ENCODE results near the gene ATP1A1. TPM values are rescaled to one million over a fixed set of nuclear protein-coding genes. Genes with fewer than 3 reads are reported as not detected.

The ATP1A1 gene
- total and polyA plus RNA-seq, 2 donors (not counting 1 experiment from before 2014, with no cell fraction given) = 58.9 to 107 TPM

- 100% methylated on average over 1 of the region's 3 CpGs for whole genome bisulfite sequencing (ENCODE audit: insufficient coverage)
- H3K4me1 ChIP-seq (ENCODE audit: control insufficient read depth in 2 of 2, insufficient read depth in 2 of 2, low read length in 2 of 2) = peaks cover 18 to 23% of the 10 kb centered on the region in 2 donors
- H3K79me2 ChIP-seq (ENCODE audit: control insufficient read depth, insufficient read depth, low read length) = no peaks in the 10 kb centered on the region
- ChIA-PET CTCF (no interaction called here), POLR2A (no interaction called here)
- H3K27ac ChIP-seq (ENCODE audit: low read length in 2 of 2) = no peak overlapping the region
- no peak overlapping the region for H3K4me2 ChIP-seq (replicated peaks; ENCODE audit: low read depth, low read length, poor library complexity, severe bottlenecking)
- Mint-ChIP-seq H3K27ac (no peak overlapping the region), H3K4me3 (no peak overlapping the region), H3K9me3 (ENCODE audit: insufficient read depth) (no peaks in the 10 kb centered on the region), H3K27me3 (no peaks in the 10 kb centered on the region), H3K4me1 (peaks cover 23% of the 10 kb centered on the region)
- H4K20me1 ChIP-seq (ENCODE audit: control insufficient read depth, insufficient read depth, low read length, poor library complexity, severe bottlenecking) = no peaks in the 10 kb centered on the region
- ATAC-seq (ENCODE audit: low read depth) (no peak), DNase-seq (no peak)
- no peak overlapping the region for H3K9ac ChIP-seq (ENCODE audit: low read length)
- TF ChIP-seq EZH2 (IDR thresholded peaks at IDR 0.05; ENCODE audit: borderline replicate concordance, insufficient read depth, low read depth, low read length, poor library complexity, severe bottlenecking) (no peak), CTCF (IDR thresholded peaks at IDR 0.05) (no peak)
- H3K27me3 ChIP-seq (replicated peaks in 1 of 4; ENCODE audit: control extremely low read depth in 1 of 4, control insufficient read depth in 3 of 4, insufficient read depth in 4 of 4, low read length in 3 of 4) = peaks cover 0 to 3% (median 0%) of the 10 kb centered on the region in 4 experiments
- H2AFZ ChIP-seq (ENCODE audit: insufficient read depth, low read depth, low read length, poor library complexity, severe bottlenecking) = peak overlapping the region; percentile 48
- intact Hi-C loops (cut with micrococcal nuclease) = no loop called here
- H3K4me3 ChIP-seq (ENCODE audit: control extremely low read depth in 1 of 5, extremely low read depth in 1 of 5, insufficient read depth in 1 of 5, low read depth in 2 of 5, low read length in 4 of 5) = no peak overlapping the region
- no peaks in the 10 kb centered on the region for H3K36me3 ChIP-seq (replicated peaks in 1 of 2; ENCODE audit: control extremely low read depth in 1 of 2, control insufficient read depth in 1 of 2, extremely low read depth in 1 of 2, insufficient read depth in 2 of 2, low read length in 1 of 2)
- H3K9me3 ChIP-seq (ENCODE audit: control extremely low read depth in 1 of 3, control insufficient read depth in 2 of 3, insufficient read depth in 1 of 3, low read length in 2 of 3) = no peaks in the 10 kb centered on the region
Measured at GRCh38 chr1:116324411-116324810, 48.6 kb upstream of the ATP1A1 start.

GRCh38 chr1:116325104-116325503 is 47.9 kb upstream of the ATP1A1 start:
- intact Hi-C loops (cut with micrococcal nuclease) = no loop called here
- no peak for TF ChIP-seq EZH2 (IDR thresholded peaks at IDR 0.05; ENCODE audit: borderline replicate concordance, insufficient read depth, low read depth, low read length, poor library complexity, severe bottlenecking)
- no peak for TF ChIP-seq CTCF (IDR thresholded peaks at IDR 0.05)
- Histone ChIP-seq H3K4me1 (ENCODE audit: control insufficient read depth in 2 of 2, insufficient read depth in 2 of 2, low read length in 2 of 2) (peaks cover 22 to 28% of the 10 kb centered on the region in 2 donors), H2AFZ (ENCODE audit: insufficient read depth, low read depth, low read length, poor library complexity, severe bottlenecking) (peak overlapping the region; percentile 48), H3K27ac (ENCODE audit: low read length in 2 of 2) (no peak overlapping the region), H3K9me3 (ENCODE audit: control extremely low read depth in 1 of 3, control insufficient read depth in 2 of 3, insufficient read depth in 1 of 3, low read length in 2 of 3) (no peaks in the 10 kb centered on the region), H3K79me2 (ENCODE audit: control insufficient read depth, insufficient read depth, low read length) (no peaks in the 10 kb centered on the region), H3K4me2 (replicated peaks; ENCODE audit: low read depth, low read length, poor library complexity, severe bottlenecking) (no peak overlapping the region), H3K4me3 (ENCODE audit: control extremely low read depth in 1 of 5, extremely low read depth in 1 of 5, insufficient read depth in 1 of 5, low read depth in 2 of 5, low read length in 4 of 5) (no peak overlapping the region), H4K20me1 (ENCODE audit: control insufficient read depth, insufficient read depth, low read length, poor library complexity, severe bottlenecking) (no peaks in the 10 kb centered on the region), H3K36me3 (replicated peaks in 1 of 2; ENCODE audit: control extremely low read depth in 1 of 2, control insufficient read depth in 1 of 2, extremely low read depth in 1 of 2, insufficient read depth in 2 of 2, low read length in 1 of 2) (no peaks in the 10 kb centered on the region), H3K27me3 (replicated peaks in 1 of 4; ENCODE audit: control extremely low read depth in 1 of 4, control insufficient read depth in 3 of 4, insufficient read depth in 4 of 4, low read length in 3 of 4) (peaks cover 0 to 3% (median 0%) of the 10 kb centered on the region in 4 experiments), H3K9ac (ENCODE audit: low read length) (no peak overlapping the region)
- Mint-ChIP-seq H3K4me1 (peaks cover 30% of the 10 kb centered on the region), H3K4me3 (no peak overlapping the region), H3K27me3 (no peaks in the 10 kb centered on the region), H3K9me3 (ENCODE audit: insufficient read depth) (no peaks in the 10 kb centered on the region), H3K27ac (no peak overlapping the region)
- ATAC-seq (ENCODE audit: low read depth) (no peak), DNase-seq (no peak)
- WGBS (ENCODE audit: insufficient coverage) = no CpG with 5 or more reads among the region's 2 CpGs
- CTCF ChIA-PET = no interaction called here
- POLR2A ChIA-PET = no interaction called here
